Gastrocnemius medialis (tissue), 4 donors: Measurements from ENCODE around the gene CERS6. TPM values are rescaled to one million over a fixed set of nuclear protein-coding genes. Genes with fewer than 3 reads are reported as not detected.

Source experiments
- ATAC-seq, 2 donors: fragments of 150-250 bp; one replicate each; pipeline ENCODE4 v1.9.1; 2016
- DNase-seq, 2 donors: peaks; one replicate each; pipeline ENCODE4 v3.0.0-alpha.2; 2019
- H3K27ac ChIP-seq, 4 donors: fragments of 200-600 bp; sonication (generic); 1 replicate in 1 of 4; 2 replicates in 3 of 4; pipeline ENCODE4 v1.5.1; 2016 to 2018; ENCODE audit warnings: mild to moderate bottlenecking in 2 of 4, moderate library complexity in 1 of 4
- H3K27me3 ChIP-seq, 3 donors: fragments of 200-600 bp; sonication (generic) in 2 of 3; 1 replicate in 1 of 3; 2 replicates in 2 of 3; pipeline versions ENCODE4 v1.5.1 to v1.6.0; 2016 to 2019; ENCODE audit warnings: mild to moderate bottlenecking in 1 of 3, moderate library complexity in 1 of 3
- H3K36me3 ChIP-seq, 2 donors: fragments of 200-600 bp; sonication (generic) in 1 of 2; one replicate each; pipeline ENCODE4 v1.5.1; 2017 to 2018
- H3K4me1 ChIP-seq, 2 donors: fragments of 200-600 bp; sonication (generic) in 1 of 2; one replicate each; pipeline ENCODE4 v1.5.1; 2016 to 2017; ENCODE audit warnings: mild to moderate bottlenecking in 2 of 2
- H3K4me3 ChIP-seq, 4 donors: fragments of 200-600 bp; sonication (generic) in 3 of 4; 1 replicate in 1 of 4; 2 replicates in 3 of 4; pipeline ENCODE4 v1.5.1; 2016 to 2019; ENCODE audit warnings: mild to moderate bottlenecking in 2 of 4
- H3K9me3 ChIP-seq, 3 donors: fragments of 200-600 bp; sonication (generic) in 2 of 3; 1 replicate in 1 of 3; 2 replicates in 2 of 3; pipeline ENCODE4 v1.5.1; 2016 to 2019
- CTCF ChIP-seq, 5 experiments: fragments of 450-650 bp in 3 of 5; fragments of 200-600 bp in 2 of 5; sonication (generic) in 2 of 5; IDR thresholded peaks in 4 of 5; conservative IDR thresholded peaks in 1 of 5; 1 replicate in 4 of 5; 2 replicates in 1 of 5; pipeline ENCODE4 v1.5.1; 2016 to 2019; ENCODE audit warnings: antibody characterized with exemption in 5 of 5, mild to moderate bottlenecking in 3 of 5, moderate library complexity in 3 of 5
- POLR2A ChIP-seq, 2 donors: fragments of 450-650 bp; IDR thresholded peaks; one replicate each; pipeline ENCODE4 v1.6.1; 2017; ENCODE audit warnings: antibody characterized with exemption in 2 of 2, mild to moderate bottlenecking in 2 of 2, moderate library complexity in 2 of 2
- in situ Hi-C, 4 donors: fragments of 200-750 bp; cut with MboI; loops; one replicate each; pipeline versions ENCODE4 v1.15.0 to v1.8.0; 2017; ENCODE audit warnings: low sequenced_read_pairs in 4 of 4
- intact Hi-C: fragments of 100-400 bp; cut with DNase I; formaldehyde crosslinking; loops from one replicate; pipeline ENCODE4 v1.15.1; 2023; ENCODE audit warnings: low total_unique reads
- total RNA-seq, 4 donors: library from RNA; depleted of rRNA; stranded (reverse); fragments of >200 nt; gene quantifications; one replicate each; pipeline versions ENCODE4 v1.1.0 to v1.2.3, GENCODE V29; 2016

CERS6 gene
- total RNA-seq, 4 donors from 2014 or later = 11.9 to 18.0 (median 14.7) TPM

DNA sequence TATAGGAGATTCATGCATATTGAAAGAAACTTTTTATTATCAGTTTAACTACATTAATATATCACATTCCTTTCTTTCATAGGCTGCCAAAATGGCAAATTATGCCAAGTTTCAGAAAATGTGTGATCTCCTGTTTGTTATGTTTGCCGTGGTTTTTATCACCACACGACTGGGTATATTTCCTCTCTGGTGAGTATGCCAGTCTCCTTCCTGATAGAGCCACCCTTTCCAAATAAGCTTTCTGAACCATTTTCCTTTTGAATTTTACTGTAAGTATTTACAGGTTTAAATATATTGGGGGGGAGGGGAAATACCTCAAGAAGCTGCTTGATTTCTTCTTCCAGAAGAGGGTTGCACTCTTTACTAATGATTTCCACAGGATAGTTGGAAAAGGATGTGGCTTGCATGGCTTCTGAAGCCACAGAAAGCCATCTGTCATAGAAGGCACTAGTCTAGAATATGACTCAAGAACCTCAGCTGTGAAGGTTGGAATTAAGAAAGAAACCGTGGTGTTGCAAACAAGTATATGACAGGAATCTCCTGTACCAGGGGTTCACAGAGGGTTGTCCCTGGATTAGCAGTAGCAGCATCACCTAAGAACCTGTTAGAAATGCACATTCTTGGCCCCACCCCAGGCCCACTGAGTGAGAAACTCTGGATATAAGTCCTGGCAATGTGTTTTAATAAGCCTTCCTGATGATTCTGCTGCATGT is 261.9 kb downstream of the CERS6 start:
- Histone ChIP-seq H3K9me3 (no peaks in the 10 kb centered on the region), H3K4me3 (no peak overlapping the region), H3K27me3 (no peaks in the 10 kb centered on the region), H3K27ac (no peak overlapping the region), H3K4me1 (peaks cover 0 to 9% of the 10 kb centered on the region in 2 donors), H3K36me3 (no peaks in the 10 kb centered on the region)
- TF ChIP-seq POLR2A (IDR thresholded peaks at IDR 0.05) (no peak), CTCF (IDR thresholded peaks at IDR 0.05 in 4 of 5, conservative IDR thresholded peaks at IDR 0.05 in 1 of 5) (no peak)
- DNase-seq (no peak), ATAC-seq (no peak)
- in situ Hi-C loops = no loop called here
- intact Hi-C loops = no loop called here

DNA sequence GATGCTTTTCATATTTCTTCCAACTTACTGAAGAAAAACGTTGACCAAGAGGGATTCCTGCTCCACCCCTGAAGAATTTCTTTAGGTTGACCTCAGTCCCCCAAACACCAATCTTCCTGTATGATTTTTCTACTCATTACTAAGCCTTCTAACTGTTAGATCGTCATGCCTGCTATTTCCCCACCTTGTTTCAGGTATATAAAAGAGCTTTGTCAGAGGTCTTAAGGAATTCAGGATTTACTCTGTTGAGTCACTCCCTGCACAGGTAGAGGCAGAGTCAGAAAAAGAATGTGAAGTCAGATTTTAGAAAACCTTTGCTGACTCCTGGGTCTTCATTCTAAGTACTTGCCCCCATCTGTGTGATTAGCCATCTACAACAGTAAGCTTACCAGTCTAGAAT is 262.6 kb downstream of the CERS6 start:
- Histone ChIP-seq H3K4me1 (peaks cover 0 to 12% of the 10 kb centered on the region in 2 donors), H3K36me3 (no peaks in the 10 kb centered on the region), H3K27ac (no peak overlapping the region), H3K4me3 (no peak overlapping the region), H3K27me3 (no peaks in the 10 kb centered on the region), H3K9me3 (no peaks in the 10 kb centered on the region)
- intact Hi-C loops = no loop called here
- TF ChIP-seq POLR2A (IDR thresholded peaks at IDR 0.05) (no peak), CTCF (IDR thresholded peaks at IDR 0.05 in 4 of 5, conservative IDR thresholded peaks at IDR 0.05 in 1 of 5) (no peak)
- in situ Hi-C loops = no loop called here
- ATAC-seq (no peak), DNase-seq (no peak)

DNA sequence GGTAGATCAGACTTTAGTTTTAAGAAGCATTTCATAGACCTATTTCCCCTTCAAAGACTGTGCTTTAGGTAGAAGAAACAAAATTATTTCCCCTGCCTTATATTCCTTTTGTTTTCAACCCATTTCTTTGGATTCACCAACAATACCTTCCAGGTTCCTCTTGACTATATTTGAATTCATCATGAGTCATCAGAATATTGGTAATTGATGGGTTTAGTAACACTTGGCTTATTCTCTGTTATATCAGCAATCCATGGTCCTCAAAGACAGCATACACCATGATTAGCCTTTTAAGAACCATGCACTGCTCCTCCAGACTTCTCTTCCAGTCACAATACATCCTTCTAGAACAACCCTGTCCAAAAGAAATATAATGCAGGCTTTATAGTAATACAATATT is 263.4 kb downstream of the CERS6 start:
- no peak for DNase-seq
- Histone ChIP-seq H3K27me3 (no peaks in the 10 kb centered on the region), H3K36me3 (no peaks in the 10 kb centered on the region), H3K4me3 (no peak overlapping the region), H3K9me3 (no peaks in the 10 kb centered on the region), H3K27ac (no peak overlapping the region), H3K4me1 (peaks cover 0 to 12% of the 10 kb centered on the region in 2 donors)
- TF ChIP-seq CTCF (IDR thresholded peaks at IDR 0.05 in 4 of 5, conservative IDR thresholded peaks at IDR 0.05 in 1 of 5) = no peak
- TF ChIP-seq POLR2A (IDR thresholded peaks at IDR 0.05) = no peak
- ATAC-seq = no peak
- intact Hi-C loops (no loop called here), in situ Hi-C loops (no loop called here)

- no peak overlapping the region for H3K4me3 ChIP-seq
- H3K36me3 ChIP-seq = no peaks in the 10 kb centered on the region
- H3K9me3 ChIP-seq = no peaks in the 10 kb centered on the region
- no peaks in the 10 kb centered on the region for H3K27me3 ChIP-seq
- peak overlapping the region in 2 of 4 donors; percentile 8 to 12 for H3K27ac ChIP-seq
- peak; percentile 61 to 83 for ATAC-seq
- intact Hi-C loops (no loop called here), in situ Hi-C loops (no loop called here)
- DNase-seq = peak; percentile 18 to 19
- TF ChIP-seq CTCF (IDR thresholded peaks at IDR 0.05 in 4 of 5, conservative IDR thresholded peaks at IDR 0.05 in 1 of 5) = no peak
- TF ChIP-seq POLR2A (IDR thresholded peaks at IDR 0.05) = no peak
- peaks cover 0 to 12% of the 10 kb centered on the region in 2 donors for H3K4me1 ChIP-seq
These were observed 266.5 kb downstream of the CERS6 start for GRCh38 chr2:168722592-168722991.
